Measurements from ENCODE around the gene LNX1.
"Not testable (repeated sequence)": the region's sequence is repeated elsewhere in the genome, so short reads cannot be mapped to it uniquely, and the experiment has no call there.

The LNX1 gene

GRCh38 chr4:53419208-53419607, 172.1 kb downstream of the LNX1 start:
- in situ Hi-C loops (cut with HindIII; ENCODE audit: low sequenced_read_pairs) = no loop called here
- no peak overlapping the region for H3K4me3 ChIP-seq (ENCODE audit: low read depth, low read length)
- no peak for DNase-seq (ENCODE audit: low read depth, low spot score)
- TF ChIP-seq CTCF (IDR thresholded peaks at IDR 0.05; ENCODE audit: low read depth, low read length) = no peak

GRCh38 chr4:53409479-53409878, 181.8 kb downstream of the LNX1 start:
- in situ Hi-C loops (cut with HindIII; ENCODE audit: low sequenced_read_pairs); DNase-seq (ENCODE audit: low read depth, low spot score); H3K4me3 ChIP-seq (ENCODE audit: low read depth, low read length): not testable (repeated sequence)
